ENCODE data around the gene TFR2.

The TFR2 gene

DNA sequence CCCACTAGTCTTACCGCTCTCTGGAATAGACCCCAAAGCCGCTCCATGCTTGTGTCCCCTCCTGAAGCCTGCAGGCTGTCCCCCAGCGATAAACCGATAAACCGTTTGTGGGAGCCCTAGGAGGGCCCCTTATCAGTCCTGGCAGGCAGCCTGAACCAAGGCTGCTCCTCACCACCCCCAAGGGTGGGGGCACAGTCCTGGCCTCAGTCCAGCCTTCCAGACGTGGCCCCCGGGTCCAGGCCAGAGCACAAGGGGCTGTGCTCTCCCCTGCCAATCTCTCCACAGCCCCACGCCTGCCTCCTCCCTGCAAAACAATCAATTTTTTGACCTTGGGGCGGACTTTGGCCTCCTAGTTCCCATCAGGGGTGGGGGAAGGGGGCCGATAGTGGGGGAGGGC lies at the start of gene TFR2:
Gene TFR2 (minus strand): TSS at position 90 of the 397 bp plus-strand sequence. CDS start 43 bp downstream, at position 47.
- no peak for DNase-seq (ENCODE audit: low read depth)

DNA sequence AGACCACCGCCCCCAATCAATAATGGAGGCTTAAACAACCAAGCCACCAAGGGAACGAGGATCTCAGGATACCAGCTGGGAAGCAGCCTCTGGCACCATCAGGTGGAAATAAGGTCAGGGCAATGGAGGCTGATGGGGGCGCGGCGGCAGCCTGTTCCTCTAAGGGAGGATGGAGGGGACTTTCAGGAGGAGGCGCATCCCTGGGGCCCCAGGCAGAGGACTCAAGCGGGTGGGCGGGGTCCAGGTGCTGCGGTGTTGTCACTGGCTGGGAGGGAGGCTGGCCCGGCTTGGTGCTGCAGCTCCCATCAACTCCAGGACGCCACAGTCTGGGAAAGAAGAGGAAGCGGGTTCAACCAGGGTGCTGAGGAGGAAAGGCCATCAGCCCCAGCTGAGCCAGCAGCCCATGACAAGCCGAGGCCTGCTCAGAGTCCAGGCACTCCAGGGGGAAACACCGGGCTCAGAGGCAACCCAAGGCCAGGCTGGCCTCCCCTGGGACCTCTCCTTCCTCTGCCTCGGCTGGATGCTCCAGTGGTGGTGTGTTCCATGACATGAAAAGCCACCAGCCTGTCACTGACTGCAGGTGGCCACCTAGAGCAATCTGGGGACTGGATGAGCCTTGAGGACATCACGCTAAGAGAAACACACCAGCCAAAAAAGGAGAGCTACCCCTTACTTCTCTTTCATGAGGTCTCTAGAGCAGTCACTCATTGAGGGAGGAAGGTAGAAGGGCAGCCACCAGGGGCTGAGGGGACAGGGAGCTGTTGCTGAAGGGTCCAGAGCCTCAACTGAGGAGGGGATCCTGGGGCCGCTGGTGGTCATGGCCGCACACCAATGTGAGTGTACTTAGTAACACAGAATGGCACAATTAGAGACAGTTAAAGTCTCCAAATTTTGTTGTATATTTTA lies 48.1 kb upstream of the TFR2 start:
- DNase-seq (ENCODE audit: low read depth): no peak

GRCh38 chr7:100688326-100688860 lies 47.0 kb upstream of the TFR2 start:
- no peak for DNase-seq (ENCODE audit: low read depth)

DNA sequence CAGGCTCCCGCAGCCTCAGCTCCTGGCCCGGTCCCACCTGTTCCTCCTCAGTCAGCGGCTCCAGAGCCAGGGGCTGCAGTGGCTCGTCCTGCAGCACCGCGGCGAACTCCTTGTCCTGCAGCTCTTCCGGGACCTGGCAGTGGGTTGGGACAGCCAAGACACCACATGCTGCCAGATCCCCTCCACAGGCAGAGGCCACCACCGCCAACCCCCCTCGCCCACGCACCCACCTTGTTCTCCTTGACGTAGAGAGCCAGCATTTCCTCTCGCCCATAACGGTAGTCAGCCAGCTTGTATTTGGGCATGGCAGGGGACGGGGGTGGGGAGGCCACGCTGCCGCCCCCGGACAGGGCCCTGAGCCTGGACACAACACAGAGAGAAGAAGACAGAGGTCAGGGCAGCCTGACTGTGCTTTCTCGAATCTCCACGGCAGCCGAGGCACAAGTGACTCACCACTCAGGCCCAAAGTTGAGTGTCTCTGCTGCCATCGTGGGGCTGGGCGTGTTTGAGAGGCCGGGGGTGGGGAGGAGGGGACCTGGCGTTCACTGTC lies 46.5 kb upstream of the TFR2 start:
- no peak for DNase-seq (ENCODE audit: low read depth)

GRCh38 chr7:100687261-100687660 lies 45.9 kb upstream of the TFR2 start:
- no peak for DNase-seq (ENCODE audit: low read depth)

DNA sequence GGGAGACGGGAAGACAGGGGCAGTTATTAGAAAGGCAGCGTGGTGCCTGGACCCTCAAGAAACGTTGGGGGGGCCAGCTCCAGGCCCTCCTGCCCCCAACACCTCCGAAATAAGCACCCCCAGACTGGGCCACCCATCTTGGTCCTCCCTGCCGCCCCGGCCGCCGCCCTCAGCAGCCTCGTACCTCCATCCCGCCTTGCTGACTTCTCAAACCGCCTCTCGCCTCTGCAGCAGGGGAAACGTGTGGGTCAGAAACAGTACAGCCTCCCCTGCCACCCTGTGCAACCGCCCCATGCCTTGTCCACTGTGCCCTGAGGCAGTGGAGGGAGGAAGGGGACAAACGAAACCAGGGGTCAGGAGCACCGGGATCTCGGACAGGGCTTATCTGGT lies 45.5 kb upstream of the TFR2 start:
- no peak for DNase-seq (ENCODE audit: low read depth)

GRCh38 chr7:100686201-100686821 lies 45.0 kb upstream of the TFR2 start:
- no peak for DNase-seq (ENCODE audit: low read depth)

DNA sequence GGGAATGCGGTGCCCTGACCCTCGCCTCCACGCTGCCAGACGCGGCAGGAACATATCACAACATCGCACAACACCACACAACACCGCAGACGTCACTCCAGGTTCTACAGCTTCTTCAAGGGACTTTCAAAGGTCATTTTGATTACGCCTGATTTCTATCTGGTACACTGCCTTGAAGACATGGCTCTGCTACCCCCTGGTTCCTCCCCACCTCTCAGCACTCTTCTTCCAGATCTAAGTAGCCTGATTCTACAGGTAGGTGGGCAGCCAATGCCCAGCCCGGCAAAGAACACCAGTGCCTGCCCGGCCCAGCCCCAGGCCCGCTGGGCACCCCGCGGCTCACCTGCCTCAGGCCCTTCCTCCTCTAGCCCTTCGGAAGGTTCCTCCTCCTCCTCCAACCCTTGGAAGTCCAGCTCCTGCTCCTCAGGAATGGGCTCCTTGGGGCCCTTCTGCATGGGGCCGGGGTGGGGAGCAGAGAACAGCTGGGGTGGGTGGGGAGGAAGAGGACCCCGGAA lies 44.3 kb upstream of the TFR2 start:
- no peak for DNase-seq (ENCODE audit: low read depth)

GRCh38 chr7:100685049-100685605 lies 43.8 kb upstream of the TFR2 start:
- no peak for DNase-seq (ENCODE audit: low read depth)

DNA sequence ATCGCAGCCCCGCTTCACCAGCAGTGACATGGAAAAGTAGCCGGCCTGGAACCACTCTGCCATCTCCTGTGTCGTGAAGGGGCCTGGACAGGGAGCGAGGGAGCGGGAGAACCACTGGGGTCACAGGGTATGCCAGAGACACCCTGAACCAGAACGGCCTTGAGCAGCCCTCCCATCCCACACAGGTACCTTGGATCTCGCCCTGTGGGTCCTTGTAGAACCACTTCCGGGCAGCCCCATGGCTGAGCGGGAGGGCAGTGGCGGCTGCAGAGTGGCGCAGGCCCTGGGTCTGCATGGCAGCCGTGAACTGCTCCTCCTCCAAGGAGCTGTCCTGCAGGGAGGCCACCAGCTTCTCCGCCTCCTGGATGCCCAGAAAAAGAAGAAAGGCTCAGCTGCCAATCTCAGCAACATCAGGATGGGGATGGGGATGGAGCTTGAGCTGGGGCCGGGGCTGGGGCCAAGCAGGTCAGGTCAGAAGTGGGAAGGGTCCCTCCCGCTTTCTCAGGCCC lies 43.2 kb upstream of the TFR2 start:
- DNase-seq (ENCODE audit: low read depth): no peak

GRCh38 chr7:100683659-100684533 lies 42.5 kb upstream of the TFR2 start:
- DNase-seq (ENCODE audit: low read depth): no peak

DNA sequence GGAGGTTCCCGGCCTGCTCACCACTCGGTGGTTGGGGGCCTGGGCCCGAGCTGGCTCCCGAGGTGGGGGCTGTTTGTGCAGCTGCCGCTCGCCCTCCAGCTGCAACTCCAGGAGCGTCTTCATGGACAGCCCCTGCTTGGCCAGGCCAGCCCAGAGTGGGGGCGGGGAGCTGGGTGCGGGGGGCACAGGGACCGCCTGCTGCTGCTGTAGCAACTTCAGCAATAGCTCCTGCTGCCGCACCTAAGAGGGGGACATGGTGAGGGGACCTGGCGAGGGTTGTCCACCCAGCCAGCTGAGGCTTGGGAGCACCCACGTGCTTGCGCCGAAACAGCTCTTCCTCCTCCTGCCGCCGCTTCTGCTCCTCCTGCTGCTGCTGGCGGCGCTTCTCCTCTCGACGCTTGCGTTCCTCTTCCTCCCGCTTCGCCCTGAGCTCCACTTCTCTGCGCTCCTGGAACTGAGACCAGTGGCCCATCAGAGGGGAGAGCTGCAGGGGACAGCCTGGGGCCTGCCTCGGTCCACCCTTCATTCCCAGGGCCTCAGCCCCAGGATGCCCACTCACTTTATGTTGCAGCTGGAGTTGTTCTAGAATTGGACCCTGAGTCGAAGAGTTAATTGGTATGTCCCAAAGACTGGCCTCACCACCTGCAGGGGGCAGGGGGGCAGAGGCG lies 41.8 kb upstream of the TFR2 start:
- no peak for DNase-seq (ENCODE audit: low read depth)

DNA sequence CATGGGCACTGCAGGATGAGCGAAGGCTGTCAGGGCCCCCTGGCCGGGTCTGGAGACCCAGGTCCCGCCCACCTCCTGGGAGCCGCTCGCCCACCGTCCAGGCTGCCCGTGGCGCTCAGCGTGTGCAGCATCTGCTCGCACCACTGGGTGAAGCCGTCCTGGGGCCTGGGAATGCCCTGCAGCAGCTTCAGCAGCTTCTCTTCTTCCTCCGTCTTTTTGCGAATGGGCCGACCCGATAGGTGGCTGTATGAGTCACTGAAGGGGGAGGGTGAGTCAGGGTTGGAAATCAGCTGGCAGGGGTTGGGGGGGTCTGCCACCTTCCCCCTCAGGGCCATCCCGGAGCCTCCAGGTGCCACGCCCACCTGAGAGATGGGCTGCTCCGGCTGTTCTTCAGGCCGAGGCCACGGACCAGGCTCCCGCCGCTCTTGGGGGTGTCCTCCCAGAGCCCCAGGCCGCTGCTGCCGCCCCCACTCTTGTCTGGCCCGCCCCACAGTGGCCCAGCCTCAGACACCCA lies 40.9 kb upstream of the TFR2 start:
- DNase-seq (ENCODE audit: low read depth): no peak

DNA sequence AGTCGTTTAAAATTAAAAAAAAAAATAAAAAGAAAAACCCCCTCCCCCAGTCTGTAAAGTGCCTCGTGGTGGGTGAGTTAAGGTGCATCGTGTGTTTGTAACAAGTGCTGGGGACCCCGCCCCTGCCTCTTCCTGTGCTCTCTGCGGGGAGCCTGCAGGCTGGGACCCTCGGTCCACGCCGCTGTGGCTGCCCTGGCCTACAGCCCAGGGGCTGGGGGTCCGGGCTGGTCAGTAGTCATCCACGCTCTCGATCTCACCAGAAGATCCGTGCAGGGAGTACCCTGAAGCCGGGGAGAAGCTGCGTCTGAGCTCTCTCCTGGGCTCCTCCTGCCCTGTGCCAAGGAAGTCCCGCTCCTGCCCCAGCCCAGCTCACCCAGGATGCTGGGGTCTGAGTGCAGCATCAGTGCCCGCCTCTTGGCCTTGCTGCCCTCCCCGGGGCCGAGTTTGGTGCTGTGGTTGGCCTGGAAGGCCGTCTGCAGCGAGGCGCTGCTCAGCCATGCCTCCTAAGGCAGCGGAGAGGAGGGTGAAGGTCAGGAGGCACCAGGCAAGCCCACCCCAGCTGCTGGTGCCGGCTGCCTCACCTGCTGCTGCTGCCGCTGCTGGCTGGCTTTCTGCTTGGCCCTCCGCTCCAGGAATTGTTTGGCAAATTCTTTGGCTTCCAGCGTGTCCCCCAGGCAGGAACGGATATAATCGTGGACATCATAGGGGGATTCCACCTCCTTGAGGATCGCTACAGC lies 40.3 kb upstream of the TFR2 start:
- no peak for DNase-seq (ENCODE audit: low read depth)

DNA sequence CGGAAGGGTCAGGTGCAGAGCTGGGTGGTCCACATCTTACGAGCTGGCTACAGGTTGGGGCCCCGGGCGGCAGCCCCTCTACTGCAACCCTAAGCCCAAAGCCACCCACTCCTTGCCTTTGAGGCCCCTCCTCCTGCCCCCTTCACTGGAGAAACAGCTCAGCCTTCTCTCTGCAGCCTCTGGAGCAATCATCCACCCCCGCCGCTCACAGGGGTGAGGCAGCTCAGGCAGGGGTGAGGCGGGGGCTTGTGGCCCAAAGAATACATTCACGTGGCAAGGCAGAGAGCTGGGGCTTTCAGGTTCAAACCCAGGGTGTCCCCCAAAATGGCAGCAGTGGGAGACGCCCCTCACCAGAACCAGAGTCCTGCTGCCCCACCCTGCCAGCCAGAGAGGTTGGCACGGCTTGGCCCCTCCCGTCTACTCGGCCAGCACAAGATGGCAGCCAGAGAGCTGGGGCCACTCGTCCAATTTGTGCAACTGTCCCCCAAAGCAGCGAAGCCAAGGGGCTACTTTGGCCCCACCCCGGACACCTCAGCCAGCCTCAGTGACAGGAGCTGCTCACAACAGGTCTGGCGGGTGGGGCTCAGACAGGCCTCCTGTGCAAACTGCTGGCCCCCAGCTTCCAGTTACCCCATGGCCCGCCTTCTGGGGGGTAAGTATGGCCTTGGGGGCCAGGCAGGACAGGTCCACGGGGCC lies 39.4 kb upstream of the TFR2 start:
- DNase-seq (ENCODE audit: low read depth): no peak

GRCh38 chr7:100679927-100680575 lies 38.7 kb upstream of the TFR2 start:
- DNase-seq (ENCODE audit: low read depth): peak; percentile 41

DNA sequence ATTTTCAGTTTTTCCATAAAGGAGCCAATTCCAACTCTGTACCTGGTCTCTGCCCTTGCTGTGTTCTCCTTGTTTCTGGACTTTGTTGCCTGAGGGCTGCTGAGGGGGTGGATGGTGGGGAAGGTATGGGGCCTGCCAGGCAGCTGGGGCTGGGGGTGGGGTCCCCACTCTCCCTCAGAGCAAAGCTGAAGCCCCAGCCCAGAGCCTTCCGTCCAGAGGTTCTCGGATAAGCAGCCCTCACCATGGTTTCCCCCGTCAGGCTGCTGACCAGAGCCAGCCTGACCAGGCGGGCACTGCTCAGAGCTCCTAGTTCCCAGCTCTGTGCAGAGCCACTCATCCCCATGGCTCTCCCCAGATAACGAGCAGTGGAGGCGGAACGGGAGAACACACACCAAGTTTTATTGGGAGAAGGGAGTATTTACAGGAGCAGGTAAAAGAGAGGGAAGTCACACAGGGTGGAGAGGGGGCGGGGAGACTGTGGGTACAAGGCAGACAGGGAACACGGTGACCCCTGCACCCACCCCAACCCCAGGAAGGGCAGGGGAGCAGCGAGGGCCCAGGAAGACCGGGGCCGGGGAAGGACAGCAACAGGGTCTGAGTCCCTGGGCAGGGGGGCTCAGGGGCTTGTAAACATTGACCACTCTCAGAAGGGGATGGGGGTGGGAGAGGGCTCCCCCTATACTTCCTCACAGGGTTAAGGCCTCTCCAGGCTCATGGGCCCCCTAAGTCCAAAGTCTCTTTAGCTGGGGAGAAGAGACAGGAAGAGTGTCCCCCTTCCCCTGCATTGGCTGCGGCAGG lies 38.0 kb upstream of the TFR2 start:
- no peak for DNase-seq (ENCODE audit: low read depth)

Data from fibroblast of the conjunctiva (primary cell).